HEK293 (cell line): ENCODE data around the gene PHLDA1.

Experiments used
- CTCF ChIA-PET: fragments of 350-600 bp; formaldehyde crosslinking; extraction: SDS; loops from one replicate; lab custom pipeline; 2021; ENCODE audit warnings: antibody characterized with exemption; lab: Yijun Ruan, JAX
- POLR2A ChIA-PET: fragments of 300-600 bp; formaldehyde crosslinking; extraction: SDS; loops from one replicate; lab custom pipeline; 2020; ENCODE audit warnings: antibody characterized with exemption, inconsistent platforms; lab: Yijun Ruan, JAX
- H3K27ac ChIP-seq: fragments of 200-500 bp; sonication (Bioruptor generic); 2 replicates; pipeline ENCODE4 v1.5.1; 2014; ENCODE audit warnings: low read depth, low read length, control low read depth, inconsistent platforms; ENCODE audit errors: extremely low read depth
- H3K36me3 ChIP-seq, 2 experiments: fragments of 200-500 bp in 1 of 2; sonication (Bioruptor generic) in 1 of 2; 1 replicate in 1 of 2; 2 replicates in 1 of 2; pipeline ENCODE4 v1.5.1; 2014 to 2017; ENCODE audit warnings: inconsistent platforms in 2 of 2, low read length in 2 of 2; ENCODE audit not compliant: control insufficient read depth in 2 of 2, insufficient read depth in 1 of 2
- H3K4me1 ChIP-seq: fragments of 200-500 bp; sonication (Bioruptor generic); 2 replicates; pipeline ENCODE4 v1.5.1; 2014; ENCODE audit warnings: mild to moderate bottlenecking, low read length, inconsistent platforms; ENCODE audit not compliant: control insufficient read depth, insufficient read depth
- H3K4me3 ChIP-seq: 2 replicates; pipeline ENCODE4 v1.5.1; 2011; ENCODE audit warnings: low read depth, mild to moderate bottlenecking, control low read depth, low read length, moderate library complexity
- H3K9me3 ChIP-seq: fragments of 200-500 bp; sonication (Bioruptor generic); 2 replicates; pipeline ENCODE4 v1.5.1; 2014; ENCODE audit warnings: low read depth, low read length, inconsistent platforms; ENCODE audit not compliant: control insufficient read depth, insufficient read depth
- FEZF1 ChIP-seq: fragments of 450-650 bp; formaldehyde crosslinking; IDR thresholded peaks from 2 replicates; pipeline ENCODE4 v1.5.1; 2016; ENCODE audit warnings: missing biosample characterization, missing genetic modification characterization
- ZBTB8A ChIP-seq: fragments of 450-650 bp; formaldehyde crosslinking; IDR thresholded peaks from 2 replicates; pipeline ENCODE4 v1.5.1; 2016; ENCODE audit warnings: missing biosample characterization, missing genetic modification characterization
- ZNF221 ChIP-seq: fragments of 450-650 bp; formaldehyde crosslinking; IDR thresholded peaks from 2 replicates; pipeline ENCODE4 v1.5.1; 2017; ENCODE audit warnings: missing biosample characterization, missing genetic modification characterization, borderline replicate concordance
- ZNF530 ChIP-seq: fragments of 450-650 bp; formaldehyde crosslinking; IDR thresholded peaks from 2 replicates; pipeline ENCODE4 v1.5.1; 2016; ENCODE audit warnings: low read depth, missing biosample characterization, missing genetic modification characterization
- ZNF629 ChIP-seq: fragments of 450-650 bp; formaldehyde crosslinking; IDR thresholded peaks from 2 replicates; pipeline ENCODE4 v1.5.1; 2017; ENCODE audit warnings: missing biosample characterization, missing genetic modification characterization
- ZNF830 ChIP-seq: fragments of 450-650 bp; IDR thresholded peaks from 2 replicates; pipeline ENCODE4 v1.5.0; 2018; ENCODE audit warnings: missing biosample characterization, missing genetic modification characterization, low read depth, mild to moderate bottlenecking, moderate library complexity
- TF ChIP-seq, protein P1 (sequence below): fragments of 450-650 bp; formaldehyde crosslinking; IDR thresholded peaks from 2 replicates; pipeline ENCODE4 v1.5.1; 2017; ENCODE audit warnings: missing biosample characterization, missing genetic modification characterization
- TF ChIP-seq, protein P2 (sequence below): IDR thresholded peaks from 2 replicates; pipeline ENCODE4 v1.6.1; 2011; ENCODE audit warnings: mild to moderate bottlenecking, low read depth, low read length, borderline replicate concordance
- TF ChIP-seq, protein P3 (sequence below): fragments of 450-650 bp; formaldehyde crosslinking; IDR thresholded peaks from 2 replicates; pipeline ENCODE4 v1.5.1; 2016; ENCODE audit warnings: missing biosample characterization, missing genetic modification characterization
- TF ChIP-seq, protein P4 (sequence below): fragments of 450-650 bp; formaldehyde crosslinking; IDR thresholded peaks from 2 replicates; pipeline ENCODE4 v1.5.1; 2016; ENCODE audit warnings: missing biosample characterization, missing genetic modification characterization, low read depth
- TF ChIP-seq, protein P5 (sequence below): fragments of 450-650 bp; formaldehyde crosslinking; IDR thresholded peaks from 2 replicates; pipeline ENCODE4 v1.5.1; 2016; ENCODE audit warnings: missing biosample characterization, missing genetic modification characterization, borderline replicate concordance
- TF ChIP-seq, protein P6 (sequence below): fragments of 450-650 bp; formaldehyde crosslinking; conservative IDR thresholded peaks from 2 replicates; pipeline ENCODE4 v1.5.1; 2016; ENCODE audit warnings: low read depth, missing biosample characterization, missing genetic modification characterization

The PHLDA1 gene

DNA sequence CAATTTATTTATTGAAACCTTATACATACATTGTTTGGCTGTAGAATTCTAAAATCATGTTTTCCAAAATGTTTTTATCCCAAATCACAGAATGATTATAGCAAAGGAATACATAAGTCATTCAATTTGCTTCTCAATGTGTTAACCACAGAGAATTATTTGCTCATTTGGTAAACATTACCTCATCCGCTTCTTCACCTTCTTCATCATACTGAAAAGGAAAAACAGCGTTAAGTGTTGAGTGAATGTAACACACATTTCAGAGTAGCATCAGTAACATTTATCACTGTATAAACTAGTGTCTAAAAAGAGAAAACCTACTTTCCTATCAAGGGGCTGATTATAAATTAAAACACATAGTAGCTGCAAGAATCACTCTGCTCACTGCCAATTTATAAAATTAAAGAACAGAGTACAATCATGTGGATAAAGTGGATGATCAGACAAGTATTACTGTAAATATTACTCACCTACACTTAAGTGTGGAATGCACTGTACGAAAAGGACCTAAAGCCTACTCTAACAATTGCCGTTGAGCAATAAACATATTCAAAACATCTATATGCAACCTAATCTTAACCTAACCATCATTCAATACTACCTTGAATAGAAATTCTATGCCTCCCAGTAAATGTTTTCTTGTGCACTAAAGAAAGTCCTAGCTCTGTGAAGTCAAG, 18.1 kb upstream of the PHLDA1 start (continued):
- TF ChIP-seq, protein P1, sequence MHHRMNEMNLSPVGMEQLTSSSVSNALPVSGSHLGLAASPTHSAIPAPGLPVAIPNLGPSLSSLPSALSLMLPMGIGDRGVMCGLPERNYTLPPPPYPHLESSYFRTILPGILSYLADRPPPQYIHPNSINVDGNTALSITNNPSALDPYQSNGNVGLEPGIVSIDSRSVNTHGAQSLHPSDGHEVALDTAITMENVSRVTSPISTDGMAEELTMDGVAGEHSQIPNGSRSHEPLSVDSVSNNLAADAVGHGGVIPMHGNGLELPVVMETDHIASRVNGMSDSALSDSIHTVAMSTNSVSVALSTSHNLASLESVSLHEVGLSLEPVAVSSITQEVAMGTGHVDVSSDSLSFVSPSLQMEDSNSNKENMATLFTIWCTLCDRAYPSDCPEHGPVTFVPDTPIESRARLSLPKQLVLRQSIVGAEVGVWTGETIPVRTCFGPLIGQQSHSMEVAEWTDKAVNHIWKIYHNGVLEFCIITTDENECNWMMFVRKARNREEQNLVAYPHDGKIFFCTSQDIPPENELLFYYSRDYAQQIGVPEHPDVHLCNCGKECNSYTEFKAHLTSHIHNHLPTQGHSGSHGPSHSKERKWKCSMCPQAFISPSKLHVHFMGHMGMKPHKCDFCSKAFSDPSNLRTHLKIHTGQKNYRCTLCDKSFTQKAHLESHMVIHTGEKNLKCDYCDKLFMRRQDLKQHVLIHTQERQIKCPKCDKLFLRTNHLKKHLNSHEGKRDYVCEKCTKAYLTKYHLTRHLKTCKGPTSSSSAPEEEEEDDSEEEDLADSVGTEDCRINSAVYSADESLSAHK (tag by site-specific recombination) = no peak
- TF ChIP-seq, protein P2, sequence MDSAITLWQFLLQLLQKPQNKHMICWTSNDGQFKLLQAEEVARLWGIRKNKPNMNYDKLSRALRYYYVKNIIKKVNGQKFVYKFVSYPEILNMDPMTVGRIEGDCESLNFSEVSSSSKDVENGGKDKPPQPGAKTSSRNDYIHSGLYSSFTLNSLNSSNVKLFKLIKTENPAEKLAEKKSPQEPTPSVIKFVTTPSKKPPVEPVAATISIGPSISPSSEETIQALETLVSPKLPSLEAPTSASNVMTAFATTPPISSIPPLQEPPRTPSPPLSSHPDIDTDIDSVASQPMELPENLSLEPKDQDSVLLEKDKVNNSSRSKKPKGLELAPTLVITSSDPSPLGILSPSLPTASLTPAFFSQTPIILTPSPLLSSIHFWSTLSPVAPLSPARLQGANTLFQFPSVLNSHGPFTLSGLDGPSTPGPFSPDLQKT = no peak
- TF ChIP-seq ZNF629 (tag by site-specific recombination) = peak; percentile 65
- 0 out of 2 replicates have a peak, but pooled peaks have one; percentile 12 for TF ChIP-seq FEZF1 (tag by site-specific recombination)
- TF ChIP-seq, protein P3, sequence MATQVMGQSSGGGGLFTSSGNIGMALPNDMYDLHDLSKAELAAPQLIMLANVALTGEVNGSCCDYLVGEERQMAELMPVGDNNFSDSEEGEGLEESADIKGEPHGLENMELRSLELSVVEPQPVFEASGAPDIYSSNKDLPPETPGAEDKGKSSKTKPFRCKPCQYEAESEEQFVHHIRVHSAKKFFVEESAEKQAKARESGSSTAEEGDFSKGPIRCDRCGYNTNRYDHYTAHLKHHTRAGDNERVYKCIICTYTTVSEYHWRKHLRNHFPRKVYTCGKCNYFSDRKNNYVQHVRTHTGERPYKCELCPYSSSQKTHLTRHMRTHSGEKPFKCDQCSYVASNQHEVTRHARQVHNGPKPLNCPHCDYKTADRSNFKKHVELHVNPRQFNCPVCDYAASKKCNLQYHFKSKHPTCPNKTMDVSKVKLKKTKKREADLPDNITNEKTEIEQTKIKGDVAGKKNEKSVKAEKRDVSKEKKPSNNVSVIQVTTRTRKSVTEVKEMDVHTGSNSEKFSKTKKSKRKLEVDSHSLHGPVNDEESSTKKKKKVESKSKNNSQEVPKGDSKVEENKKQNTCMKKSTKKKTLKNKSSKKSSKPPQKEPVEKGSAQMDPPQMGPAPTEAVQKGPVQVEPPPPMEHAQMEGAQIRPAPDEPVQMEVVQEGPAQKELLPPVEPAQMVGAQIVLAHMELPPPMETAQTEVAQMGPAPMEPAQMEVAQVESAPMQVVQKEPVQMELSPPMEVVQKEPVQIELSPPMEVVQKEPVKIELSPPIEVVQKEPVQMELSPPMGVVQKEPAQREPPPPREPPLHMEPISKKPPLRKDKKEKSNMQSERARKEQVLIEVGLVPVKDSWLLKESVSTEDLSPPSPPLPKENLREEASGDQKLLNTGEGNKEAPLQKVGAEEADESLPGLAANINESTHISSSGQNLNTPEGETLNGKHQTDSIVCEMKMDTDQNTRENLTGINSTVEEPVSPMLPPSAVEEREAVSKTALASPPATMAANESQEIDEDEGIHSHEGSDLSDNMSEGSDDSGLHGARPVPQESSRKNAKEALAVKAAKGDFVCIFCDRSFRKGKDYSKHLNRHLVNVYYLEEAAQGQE (tag by site-specific recombination) = no peak
- no peak for TF ChIP-seq ZBTB8A (tag by site-specific recombination)
- TF ChIP-seq, protein P4, sequence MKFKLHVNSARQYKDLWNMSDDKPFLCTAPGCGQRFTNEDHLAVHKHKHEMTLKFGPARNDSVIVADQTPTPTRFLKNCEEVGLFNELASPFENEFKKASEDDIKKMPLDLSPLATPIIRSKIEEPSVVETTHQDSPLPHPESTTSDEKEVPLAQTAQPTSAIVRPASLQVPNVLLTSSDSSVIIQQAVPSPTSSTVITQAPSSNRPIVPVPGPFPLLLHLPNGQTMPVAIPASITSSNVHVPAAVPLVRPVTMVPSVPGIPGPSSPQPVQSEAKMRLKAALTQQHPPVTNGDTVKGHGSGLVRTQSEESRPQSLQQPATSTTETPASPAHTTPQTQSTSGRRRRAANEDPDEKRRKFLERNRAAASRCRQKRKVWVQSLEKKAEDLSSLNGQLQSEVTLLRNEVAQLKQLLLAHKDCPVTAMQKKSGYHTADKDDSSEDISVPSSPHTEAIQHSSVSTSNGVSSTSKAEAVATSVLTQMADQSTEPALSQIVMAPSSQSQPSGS (tag by site-specific recombination) = peak; percentile 11; the same call in 1 of the 2 replicates

DNA sequence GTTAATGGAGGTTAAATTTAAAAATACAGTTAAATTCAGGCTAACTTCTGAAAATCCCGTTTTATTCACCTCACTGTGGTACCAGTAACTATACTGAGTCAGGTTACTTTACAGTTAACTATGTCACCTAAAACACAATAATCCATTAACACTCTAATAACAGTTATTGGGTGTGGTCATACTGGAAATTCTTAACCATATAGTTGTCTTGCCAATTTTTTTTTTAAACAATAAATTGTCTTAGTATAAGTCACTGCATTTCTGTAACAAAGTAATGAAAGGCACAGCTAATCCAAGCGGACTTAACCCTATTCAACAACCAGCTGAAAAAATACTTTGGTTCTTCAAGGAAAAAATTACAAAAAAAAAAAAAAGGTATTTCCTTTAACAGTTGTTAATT, 16.2 kb upstream of the PHLDA1 start:
- TF ChIP-seq, protein P5, sequence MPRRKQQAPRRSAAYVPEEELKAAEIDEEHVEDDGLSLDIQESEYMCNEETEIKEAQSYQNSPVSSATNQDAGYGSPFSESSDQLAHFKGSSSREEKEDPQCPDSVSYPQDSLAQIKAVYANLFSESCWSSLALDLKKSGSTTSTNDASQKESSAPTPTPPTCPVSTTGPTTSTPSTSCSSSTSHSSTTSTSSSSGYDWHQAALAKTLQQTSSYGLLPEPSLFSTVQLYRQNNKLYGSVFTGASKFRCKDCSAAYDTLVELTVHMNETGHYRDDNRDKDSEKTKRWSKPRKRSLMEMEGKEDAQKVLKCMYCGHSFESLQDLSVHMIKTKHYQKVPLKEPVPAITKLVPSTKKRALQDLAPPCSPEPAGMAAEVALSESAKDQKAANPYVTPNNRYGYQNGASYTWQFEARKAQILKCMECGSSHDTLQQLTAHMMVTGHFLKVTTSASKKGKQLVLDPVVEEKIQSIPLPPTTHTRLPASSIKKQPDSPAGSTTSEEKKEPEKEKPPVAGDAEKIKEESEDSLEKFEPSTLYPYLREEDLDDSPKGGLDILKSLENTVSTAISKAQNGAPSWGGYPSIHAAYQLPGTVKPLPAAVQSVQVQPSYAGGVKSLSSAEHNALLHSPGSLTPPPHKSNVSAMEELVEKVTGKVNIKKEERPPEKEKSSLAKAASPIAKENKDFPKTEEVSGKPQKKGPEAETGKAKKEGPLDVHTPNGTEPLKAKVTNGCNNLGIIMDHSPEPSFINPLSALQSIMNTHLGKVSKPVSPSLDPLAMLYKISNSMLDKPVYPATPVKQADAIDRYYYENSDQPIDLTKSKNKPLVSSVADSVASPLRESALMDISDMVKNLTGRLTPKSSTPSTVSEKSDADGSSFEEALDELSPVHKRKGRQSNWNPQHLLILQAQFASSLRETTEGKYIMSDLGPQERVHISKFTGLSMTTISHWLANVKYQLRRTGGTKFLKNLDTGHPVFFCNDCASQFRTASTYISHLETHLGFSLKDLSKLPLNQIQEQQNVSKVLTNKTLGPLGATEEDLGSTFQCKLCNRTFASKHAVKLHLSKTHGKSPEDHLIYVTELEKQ (tag by site-specific recombination) = no peak
- TF ChIP-seq ZNF221 (tag by site-specific recombination) = no peak
- TF ChIP-seq, protein P6, sequence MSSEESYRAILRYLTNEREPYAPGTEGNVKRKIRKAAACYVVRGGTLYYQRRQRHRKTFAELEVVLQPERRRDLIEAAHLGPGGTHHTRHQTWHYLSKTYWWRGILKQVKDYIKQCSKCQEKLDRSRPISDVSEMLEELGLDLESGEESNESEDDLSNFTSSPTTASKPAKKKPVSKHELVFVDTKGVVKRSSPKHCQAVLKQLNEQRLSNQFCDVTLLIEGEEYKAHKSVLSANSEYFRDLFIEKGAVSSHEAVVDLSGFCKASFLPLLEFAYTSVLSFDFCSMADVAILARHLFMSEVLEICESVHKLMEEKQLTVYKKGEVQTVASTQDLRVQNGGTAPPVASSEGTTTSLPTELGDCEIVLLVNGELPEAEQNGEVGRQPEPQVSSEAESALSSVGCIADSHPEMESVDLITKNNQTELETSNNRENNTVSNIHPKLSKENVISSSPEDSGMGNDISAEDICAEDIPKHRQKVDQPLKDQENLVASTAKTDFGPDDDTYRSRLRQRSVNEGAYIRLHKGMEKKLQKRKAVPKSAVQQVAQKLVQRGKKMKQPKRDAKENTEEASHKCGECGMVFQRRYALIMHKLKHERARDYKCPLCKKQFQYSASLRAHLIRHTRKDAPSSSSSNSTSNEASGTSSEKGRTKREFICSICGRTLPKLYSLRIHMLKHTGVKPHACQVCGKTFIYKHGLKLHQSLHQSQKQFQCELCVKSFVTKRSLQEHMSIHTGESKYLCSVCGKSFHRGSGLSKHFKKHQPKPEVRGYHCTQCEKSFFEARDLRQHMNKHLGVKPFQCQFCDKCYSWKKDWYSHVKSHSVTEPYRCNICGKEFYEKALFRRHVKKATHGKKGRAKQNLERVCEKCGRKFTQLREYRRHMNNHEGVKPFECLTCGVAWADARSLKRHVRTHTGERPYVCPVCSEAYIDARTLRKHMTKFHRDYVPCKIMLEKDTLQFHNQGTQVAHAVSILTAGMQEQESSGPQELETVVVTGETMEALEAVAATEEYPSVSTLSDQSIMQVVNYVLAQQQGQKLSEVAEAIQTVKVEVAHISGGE (tag by site-specific recombination) = no peak
- no peak for TF ChIP-seq ZNF830
- TF ChIP-seq ZNF530 = no peak
- peaks cover 52 to 76% of the 10 kb centered on the region in 2 experiments for H3K36me3 ChIP-seq
- POLR2A ChIA-PET = interaction anchor here (0.6 kb wide), 1 partner anchor 13 kb away, joined by 3 read pairs; no protein-coding TSS in a partner anchor
- CTCF ChIA-PET = interaction anchor here (0.7 to 1.1 kb wide), 2 partner anchors 405 to 522 kb away, joined by 3 read pairs; no protein-coding TSS in a partner anchor
- H3K4me1 ChIP-seq = no peaks in the 10 kb centered on the region
- no peak overlapping the region for H3K4me3 ChIP-seq
- no peak overlapping the region for H3K27ac ChIP-seq
- H3K9me3 ChIP-seq = no peaks in the 10 kb centered on the region
